ENCODE measurements around the gene ANKRD36C.
"Not testable (repeated sequence)": the region's sequence is repeated elsewhere in the genome, so short reads cannot be mapped to it uniquely, and the experiment has no call there.

The ANKRD36C gene

GRCh38 chr2:95991351-95992094 is at the start of gene ANKRD36C:
TSS of gene ANKRD36C (minus strand) at chr2:95991824. CDS start at chr2:95991708, 116 bp downstream.
- peak; percentile 15 to 49 for DNase-seq

- DNase-seq: not testable (repeated sequence)
Observed at GRCh38 chr2:96035554-96035953, 43.9 kb upstream of the ANKRD36C start.

- not testable (repeated sequence) for DNase-seq
Observed at GRCh38 chr2:96034792-96035191, 43.2 kb upstream of the ANKRD36C start, which contains the start of gene GPAT2. TSS of gene GPAT2 (minus strand) at chr2:96034916. CDS start at chr2:96032359, 2,557 bp downstream.

GRCh38 chr2:96033997-96034396 is 42.4 kb upstream of the ANKRD36C start:
- not testable (repeated sequence) for DNase-seq

- not testable (repeated sequence) for DNase-seq
Observed at GRCh38 chr2:96027725-96028325, 36.2 kb upstream of the ANKRD36C start.

- not testable (repeated sequence) for DNase-seq
Observed at GRCh38 chr2:96025755-96026154, 34.1 kb upstream of the ANKRD36C start.

GRCh38 chr2:96025194-96025492 is 33.5 kb upstream of the ANKRD36C start:
- DNase-seq: no peak

- no peak for DNase-seq
Observed at GRCh38 chr2:96024336-96025193, 32.9 kb upstream of the ANKRD36C start.

GRCh38 chr2:96023701-96024100 is 32.1 kb upstream of the ANKRD36C start:
- not testable (repeated sequence) for DNase-seq

GRCh38 chr2:96022701-96023447 is 31.2 kb upstream of the ANKRD36C start:
- peak; percentile 73 to 80 for DNase-seq

GRCh38 chr2:96022126-96022525 is 30.5 kb upstream of the ANKRD36C start:
- not testable (repeated sequence) for DNase-seq

GRCh38 chr2:96021142-96021541 is 29.5 kb upstream of the ANKRD36C start:
- not testable (repeated sequence) for DNase-seq

- not testable (repeated sequence) for DNase-seq
Observed at GRCh38 chr2:96019909-96020590, 28.4 kb upstream of the ANKRD36C start.

GRCh38 chr2:96016321-96016720 is 24.7 kb upstream of the ANKRD36C start:
- not testable (repeated sequence) for DNase-seq

- not testable (repeated sequence) for DNase-seq
Observed at GRCh38 chr2:96012792-96013264, 21.2 kb upstream of the ANKRD36C start.

- DNase-seq: not testable (repeated sequence)
Observed at GRCh38 chr2:96012086-96012791, 20.6 kb upstream of the ANKRD36C start.

GRCh38 chr2:96011129-96011455 is 19.5 kb upstream of the ANKRD36C start:
- DNase-seq: peak in 1 of 2 donors; percentile 32

- peak; percentile 95 for DNase-seq
Observed at GRCh38 chr2:96010320-96011128, 18.9 kb upstream of the ANKRD36C start.

GRCh38 chr2:96009833-96010232 is 18.2 kb upstream of the ANKRD36C start:
- DNase-seq: not testable (repeated sequence)

GRCh38 chr2:96008051-96008450 is 16.4 kb upstream of the ANKRD36C start:
- DNase-seq: not testable (repeated sequence)
